Ishikawa (cell line): ENCODE measurements around the gene OR2M5.

Source experiments
- EP300 ChIP-seq: IDR thresholded peaks from 2 replicates; pipeline ENCODE4 v1.6.1; 2012; ENCODE audit warnings: borderline replicate concordance
- RAD21 ChIP-seq: IDR thresholded peaks from 2 replicates; pipeline ENCODE4 v1.6.1; 2012; ENCODE audit warnings: low read depth

GRCh38 chr1:248183996-248184395 is 39.0 kb downstream of the OR2M5 start:
- TF ChIP-seq RAD21 (no peak), EP300 (no peak)
